ENCODE results near the gene LDLRAD4.

LDLRAD4 gene

GRCh38 chr18:13638719-13639595, 420.4 kb downstream of the LDLRAD4 start:
- H3K27me3 ChIP-seq (ENCODE audit: control insufficient read depth, insufficient read depth, low read length) = peaks cover 26% of the 10 kb centered on the region

DNA sequence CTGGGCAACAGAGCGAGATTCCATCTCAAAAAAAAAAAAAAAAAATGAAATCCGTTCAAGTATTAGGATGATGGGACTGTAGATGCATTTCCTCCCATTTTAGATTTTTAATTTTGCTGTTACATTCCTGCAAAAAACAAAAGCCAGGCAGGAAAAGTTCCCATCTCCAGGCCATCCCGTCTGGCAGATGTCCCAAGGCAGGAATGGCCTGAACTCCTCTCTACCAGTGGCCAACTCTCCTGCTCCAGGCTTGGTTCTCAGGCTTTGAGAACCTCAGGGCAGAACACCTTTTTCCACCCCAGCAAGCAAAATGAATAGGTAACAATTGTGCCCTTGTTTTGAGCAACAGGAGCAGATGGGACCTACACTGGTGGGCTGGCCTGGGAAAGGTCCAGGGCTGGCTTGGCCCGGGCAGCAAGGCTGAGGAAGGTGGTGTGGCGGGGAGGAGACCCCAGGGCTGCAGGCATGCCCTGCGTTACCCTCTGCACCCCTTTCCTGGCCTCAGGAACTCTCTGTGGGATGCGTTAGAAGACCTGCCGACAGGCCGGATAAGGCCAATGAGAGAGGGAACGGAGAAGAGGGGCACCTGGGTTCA, 421.8 kb downstream of the LDLRAD4 start:
- no peak overlapping the region for H3K4me2 ChIP-seq (ENCODE audit: low read length)
- H3K36me3 ChIP-seq (ENCODE audit: insufficient read depth, low read length) = no peaks in the 10 kb centered on the region
- no peaks in the 10 kb centered on the region for H3K9me3 ChIP-seq (replicated peaks; ENCODE audit: low read length)
- H3K27me3 ChIP-seq (ENCODE audit: control insufficient read depth, insufficient read depth, low read length) = peaks cover 19% of the 10 kb centered on the region
- H3K9ac ChIP-seq (ENCODE audit: low read depth, low read length) = no peak overlapping the region
- H3K4me1 ChIP-seq (ENCODE audit: control insufficient read depth, insufficient read depth, low read length) = no peaks in the 10 kb centered on the region
- H3K4me3 ChIP-seq (ENCODE audit: low read length) = no peak overlapping the region

More at GRCh38 chr18:13638719-13639595, 420.4 kb downstream of the LDLRAD4 start:
- no peaks in the 10 kb centered on the region for H3K9me3 ChIP-seq (replicated peaks; ENCODE audit: low read length)
- no peaks in the 10 kb centered on the region for H3K4me1 ChIP-seq (ENCODE audit: control insufficient read depth, insufficient read depth, low read length)
- H3K36me3 ChIP-seq (ENCODE audit: insufficient read depth, low read length) = no peaks in the 10 kb centered on the region
- H3K4me3 ChIP-seq (ENCODE audit: low read length) = no peak overlapping the region
- H3K4me2 ChIP-seq (ENCODE audit: low read length) = no peak overlapping the region
- no peak overlapping the region for H3K9ac ChIP-seq (ENCODE audit: low read depth, low read length)

- Histone ChIP-seq H3K4me2 (ENCODE audit: low read length) (peak overlapping the region; percentile 74), H3K9me3 (replicated peaks; ENCODE audit: low read length) (no peaks in the 10 kb centered on the region), H3K9ac (ENCODE audit: low read depth, low read length) (no peak overlapping the region), H3K4me3 (ENCODE audit: low read length) (no peak overlapping the region), H3K27me3 (ENCODE audit: control insufficient read depth, insufficient read depth, low read length) (peaks cover 12% of the 10 kb centered on the region), H3K4me1 (ENCODE audit: control insufficient read depth, insufficient read depth, low read length) (no peaks in the 10 kb centered on the region), H3K36me3 (ENCODE audit: insufficient read depth, low read length) (no peaks in the 10 kb centered on the region)
These were observed 423.2 kb downstream of the LDLRAD4 start for GRCh38 chr18:13641551-13642439.

- no peaks in the 10 kb centered on the region for H3K4me1 ChIP-seq (ENCODE audit: control insufficient read depth, insufficient read depth, low read length)
- no peak overlapping the region for H3K4me2 ChIP-seq (ENCODE audit: low read length)
- no peaks in the 10 kb centered on the region for H3K9me3 ChIP-seq (replicated peaks; ENCODE audit: low read length)
- H3K4me3 ChIP-seq (ENCODE audit: low read length) = no peak overlapping the region
- H3K36me3 ChIP-seq (ENCODE audit: insufficient read depth, low read length) = no peaks in the 10 kb centered on the region
- H3K9ac ChIP-seq (ENCODE audit: low read depth, low read length) = no peak overlapping the region
- H3K27me3 ChIP-seq (ENCODE audit: control insufficient read depth, insufficient read depth, low read length) = peaks cover 12% of the 10 kb centered on the region
These were observed 423.9 kb downstream of the LDLRAD4 start for GRCh38 chr18:13642440-13642827.

DNA sequence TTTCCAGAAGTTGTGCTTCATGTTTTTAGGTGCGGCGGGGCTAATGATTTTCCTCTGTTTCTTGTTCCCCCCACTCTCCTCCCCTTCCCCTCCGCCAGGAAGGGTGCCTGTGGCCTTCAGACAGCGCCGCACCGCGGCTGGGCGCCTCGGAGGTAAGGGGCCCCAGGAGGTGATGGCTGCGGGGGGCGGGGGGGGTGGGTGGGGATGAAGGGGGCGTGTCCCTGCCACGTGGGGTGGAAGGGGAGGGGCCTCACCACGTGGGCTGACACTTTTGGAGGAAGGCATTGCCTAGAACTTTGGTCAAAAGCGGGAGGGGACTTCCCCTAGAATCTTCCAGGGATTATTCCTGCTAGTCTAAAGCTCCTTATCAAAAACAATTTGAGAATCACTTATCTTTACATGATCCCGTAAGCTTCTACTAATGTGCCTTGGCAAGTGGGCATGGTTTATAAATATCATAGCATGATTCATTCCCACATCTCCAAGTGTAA, 424.7 kb downstream of the LDLRAD4 start:
- H3K9me3 ChIP-seq (replicated peaks; ENCODE audit: low read length) = no peaks in the 10 kb centered on the region
- H3K9ac ChIP-seq (ENCODE audit: low read depth, low read length) = no peak overlapping the region
- peaks cover 12% of the 10 kb centered on the region for H3K27me3 ChIP-seq (ENCODE audit: control insufficient read depth, insufficient read depth, low read length)
- H3K4me1 ChIP-seq (ENCODE audit: control insufficient read depth, insufficient read depth, low read length) = no peaks in the 10 kb centered on the region
- H3K4me2 ChIP-seq (ENCODE audit: low read length) = no peak overlapping the region
- H3K4me3 ChIP-seq (ENCODE audit: low read length) = no peak overlapping the region
- H3K36me3 ChIP-seq (ENCODE audit: insufficient read depth, low read length) = no peaks in the 10 kb centered on the region

DNA sequence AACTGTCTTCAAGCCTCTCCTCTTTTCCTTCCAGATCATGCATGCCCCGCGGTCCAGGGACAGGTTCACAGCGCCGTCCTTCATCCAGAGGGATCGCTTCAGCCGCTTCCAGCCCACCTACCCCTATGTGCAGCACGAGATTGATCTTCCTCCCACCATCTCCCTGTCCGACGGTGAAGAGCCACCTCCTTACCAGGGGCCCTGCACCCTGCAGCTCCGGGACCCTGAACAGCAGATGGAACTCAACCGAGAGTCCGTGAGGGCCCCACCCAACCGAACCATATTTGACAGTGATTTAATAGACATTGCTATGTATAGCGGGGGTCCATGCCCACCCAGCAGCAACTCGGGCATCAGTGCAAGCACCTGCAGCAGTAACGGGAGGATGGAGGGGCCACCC, 426.5 kb downstream of the LDLRAD4 start:
- H3K4me3 ChIP-seq (ENCODE audit: low read length) = no peak overlapping the region

GRCh38 chr18:13646633-13647032, 428.1 kb downstream of the LDLRAD4 start:
- no peaks in the 10 kb centered on the region for H3K4me1 ChIP-seq (ENCODE audit: control insufficient read depth, insufficient read depth, low read length)

More for the DNA sequence above, 426.5 kb downstream of the LDLRAD4 start:
- H3K4me2 ChIP-seq (ENCODE audit: low read length) = no peak overlapping the region
- H3K9ac ChIP-seq (ENCODE audit: low read depth, low read length) = no peak overlapping the region
- no peaks in the 10 kb centered on the region for H3K9me3 ChIP-seq (replicated peaks; ENCODE audit: low read length)
- no peaks in the 10 kb centered on the region for H3K4me1 ChIP-seq (ENCODE audit: control insufficient read depth, insufficient read depth, low read length)
- peaks cover 7% of the 10 kb centered on the region for H3K27me3 ChIP-seq (ENCODE audit: control insufficient read depth, insufficient read depth, low read length)
- no peaks in the 10 kb centered on the region for H3K36me3 ChIP-seq (ENCODE audit: insufficient read depth, low read length)

DNA sequence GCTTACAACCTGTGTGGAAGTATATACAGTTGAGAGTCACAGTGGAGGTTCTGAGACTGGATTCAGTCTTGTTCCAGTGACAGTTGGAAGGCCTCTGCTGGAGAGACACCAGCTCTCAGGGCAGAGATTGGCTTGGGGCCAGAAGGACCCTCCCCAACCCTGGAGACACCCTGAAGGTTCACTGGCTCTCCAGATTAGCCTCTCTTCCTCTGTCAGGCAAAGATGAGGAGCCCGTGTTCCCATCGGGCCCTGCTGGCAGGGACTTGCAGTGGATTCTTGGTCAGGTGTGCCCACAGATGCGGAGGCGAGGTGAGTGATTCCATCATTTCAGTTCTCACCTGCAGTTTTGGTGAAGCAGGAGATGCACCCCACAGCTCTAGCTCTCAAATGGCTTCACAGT, 429.2 kb downstream of the LDLRAD4 start:
- no peak overlapping the region for H3K4me2 ChIP-seq (ENCODE audit: low read length)
- no peak overlapping the region for H3K9ac ChIP-seq (ENCODE audit: low read depth, low read length)
- no peaks in the 10 kb centered on the region for H3K27me3 ChIP-seq (ENCODE audit: control insufficient read depth, insufficient read depth, low read length)
- no peak overlapping the region for H3K4me3 ChIP-seq (ENCODE audit: low read length)
- H3K36me3 ChIP-seq (ENCODE audit: insufficient read depth, low read length) = no peaks in the 10 kb centered on the region
- no peaks in the 10 kb centered on the region for H3K4me1 ChIP-seq (ENCODE audit: control insufficient read depth, insufficient read depth, low read length)
- no peaks in the 10 kb centered on the region for H3K9me3 ChIP-seq (replicated peaks; ENCODE audit: low read length)

More at GRCh38 chr18:13646633-13647032, 428.1 kb downstream of the LDLRAD4 start:
- no peaks in the 10 kb centered on the region for H3K36me3 ChIP-seq (ENCODE audit: insufficient read depth, low read length)
- H3K27me3 ChIP-seq (ENCODE audit: control insufficient read depth, insufficient read depth, low read length) = peaks cover 2% of the 10 kb centered on the region
- no peak overlapping the region for H3K4me3 ChIP-seq (ENCODE audit: low read length)
- H3K9ac ChIP-seq (ENCODE audit: low read depth, low read length) = no peak overlapping the region
- no peak overlapping the region for H3K4me2 ChIP-seq (ENCODE audit: low read length)
- H3K9me3 ChIP-seq (replicated peaks; ENCODE audit: low read length) = no peaks in the 10 kb centered on the region

DNA sequence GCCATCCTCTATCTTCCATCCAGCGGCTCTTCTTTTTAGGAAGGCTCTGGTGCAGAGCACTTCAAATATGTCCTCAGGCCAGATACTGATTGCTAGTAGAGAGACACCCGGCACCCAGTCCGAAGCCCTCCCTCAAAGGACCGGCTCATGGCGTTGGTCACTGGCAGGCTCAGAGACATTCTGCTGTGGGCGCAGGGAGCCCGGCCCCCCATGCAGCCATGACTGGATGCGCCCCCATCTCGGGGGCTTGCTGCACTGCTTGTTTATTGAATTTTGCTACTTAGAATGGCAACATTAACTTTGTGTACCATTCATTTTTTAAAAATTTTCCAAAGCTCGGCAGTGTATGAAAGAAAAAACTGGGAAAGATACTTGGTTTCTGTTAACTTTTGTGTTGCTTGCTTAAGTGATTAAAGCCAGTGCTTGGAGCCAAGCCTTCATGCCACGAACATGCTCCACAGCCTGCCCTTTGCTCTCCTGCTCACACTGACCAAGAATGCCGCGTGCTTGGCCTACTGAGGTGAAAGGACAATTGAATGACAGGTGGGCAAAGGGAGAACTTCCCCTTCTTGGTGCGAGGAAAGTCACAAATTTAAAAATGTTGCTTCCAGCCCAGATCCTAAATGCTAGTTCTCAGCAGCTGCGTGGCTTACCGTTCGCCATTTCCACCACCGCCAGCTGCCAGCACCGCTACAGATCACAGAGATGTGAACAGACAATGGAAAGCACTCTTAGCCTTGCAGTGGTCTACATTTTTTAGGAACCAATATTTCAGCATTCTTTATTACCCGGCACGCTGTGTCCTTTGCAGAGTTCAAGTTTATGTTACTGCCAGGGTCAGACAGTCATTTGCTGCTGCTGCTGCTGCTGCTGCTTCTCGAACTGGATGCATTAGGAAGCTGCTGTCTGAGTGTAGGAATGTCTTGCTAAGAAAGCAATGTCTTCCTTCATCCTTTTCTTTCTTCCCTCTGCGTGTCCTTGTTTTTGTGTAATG, 431.1 kb downstream of the LDLRAD4 start:
- H3K9me3 ChIP-seq (replicated peaks; ENCODE audit: low read length) = no peaks in the 10 kb centered on the region
- H3K4me3 ChIP-seq (ENCODE audit: low read length) = no peak overlapping the region
- H3K4me2 ChIP-seq (ENCODE audit: low read length) = no peak overlapping the region
- no peaks in the 10 kb centered on the region for H3K36me3 ChIP-seq (ENCODE audit: insufficient read depth, low read length)
- no peak overlapping the region for H3K9ac ChIP-seq (ENCODE audit: low read depth, low read length)
- peaks cover 8% of the 10 kb centered on the region for H3K27me3 ChIP-seq (ENCODE audit: control insufficient read depth, insufficient read depth, low read length)
- no peaks in the 10 kb centered on the region for H3K4me1 ChIP-seq (ENCODE audit: control insufficient read depth, insufficient read depth, low read length)

GRCh38 chr18:13653746-13654433, 435.3 kb downstream of the LDLRAD4 start:
- no peak overlapping the region for H3K4me2 ChIP-seq (ENCODE audit: low read length)
- no peak overlapping the region for H3K4me3 ChIP-seq (ENCODE audit: low read length)
- H3K4me1 ChIP-seq (ENCODE audit: control insufficient read depth, insufficient read depth, low read length) = no peaks in the 10 kb centered on the region
- H3K36me3 ChIP-seq (ENCODE audit: insufficient read depth, low read length) = no peaks in the 10 kb centered on the region
- no peaks in the 10 kb centered on the region for H3K9me3 ChIP-seq (replicated peaks; ENCODE audit: low read length)
- peaks cover 8% of the 10 kb centered on the region for H3K27me3 ChIP-seq (ENCODE audit: control insufficient read depth, insufficient read depth, low read length)
- H3K9ac ChIP-seq (ENCODE audit: low read depth, low read length) = no peak overlapping the region

Data from skeletal muscle satellite cell (primary cell).